Glomerular endothelial cell (primary cell): Measurements from ENCODE around the gene CISD3. TPM values are rescaled to one million over a fixed set of nuclear protein-coding genes. Genes with fewer than 3 reads are reported as not detected.
"Not testable (repeated sequence)": the region's sequence is repeated elsewhere in the genome, so short reads cannot be mapped to it uniquely, and the experiment has no call there.

Source experiments
- DNase-seq: peaks from one replicate; pipeline ENCODE4 v3.0.0-alpha.2; 2011; ENCODE audit warnings: low read depth, low spot score; ENCODE audit errors: extremely low read depth
- total RNA-seq: library from RNA; depleted of rRNA; stranded (reverse); fragments of >200 nt; gene quantifications from 2 replicates; pipeline ENCODE4 v1.2.3, GENCODE V29; 2015

Gene CISD3
- total RNA-seq, 1 donor from 2014 or later, result 6.1 TPM

DNA sequence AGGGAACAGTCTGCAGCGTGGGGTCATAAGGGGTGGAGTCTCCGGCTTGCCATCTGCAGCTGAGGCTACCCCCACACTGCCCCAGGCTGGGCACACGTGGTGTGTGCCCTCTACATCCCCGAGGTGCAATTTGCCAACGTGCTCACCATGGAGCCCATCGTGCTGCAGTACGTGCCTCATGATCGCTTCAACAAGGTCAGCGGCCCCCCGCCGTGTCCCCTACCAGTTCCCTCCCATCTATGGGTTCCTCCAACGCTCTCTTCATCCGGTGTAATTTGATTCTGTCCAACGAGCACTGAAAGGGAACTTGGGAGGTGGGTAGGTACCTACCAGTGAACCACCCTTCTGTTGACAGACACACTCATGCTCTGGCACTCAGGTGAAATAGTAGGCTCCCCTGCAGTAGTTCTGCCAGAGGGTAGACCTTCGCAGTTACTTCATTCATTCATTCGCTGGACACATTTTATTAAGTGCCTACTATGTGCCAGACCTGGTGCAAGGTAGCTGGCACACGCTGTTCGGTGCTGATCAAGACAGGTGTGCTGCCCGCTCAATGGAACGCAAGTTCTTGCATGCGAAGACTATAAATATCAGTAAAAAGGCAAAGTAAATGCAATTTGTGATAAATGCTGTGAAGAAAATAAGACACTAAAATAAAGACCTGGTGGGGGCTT lies 22.3 kb upstream of the CISD3 start:
- no peak for DNase-seq

DNA sequence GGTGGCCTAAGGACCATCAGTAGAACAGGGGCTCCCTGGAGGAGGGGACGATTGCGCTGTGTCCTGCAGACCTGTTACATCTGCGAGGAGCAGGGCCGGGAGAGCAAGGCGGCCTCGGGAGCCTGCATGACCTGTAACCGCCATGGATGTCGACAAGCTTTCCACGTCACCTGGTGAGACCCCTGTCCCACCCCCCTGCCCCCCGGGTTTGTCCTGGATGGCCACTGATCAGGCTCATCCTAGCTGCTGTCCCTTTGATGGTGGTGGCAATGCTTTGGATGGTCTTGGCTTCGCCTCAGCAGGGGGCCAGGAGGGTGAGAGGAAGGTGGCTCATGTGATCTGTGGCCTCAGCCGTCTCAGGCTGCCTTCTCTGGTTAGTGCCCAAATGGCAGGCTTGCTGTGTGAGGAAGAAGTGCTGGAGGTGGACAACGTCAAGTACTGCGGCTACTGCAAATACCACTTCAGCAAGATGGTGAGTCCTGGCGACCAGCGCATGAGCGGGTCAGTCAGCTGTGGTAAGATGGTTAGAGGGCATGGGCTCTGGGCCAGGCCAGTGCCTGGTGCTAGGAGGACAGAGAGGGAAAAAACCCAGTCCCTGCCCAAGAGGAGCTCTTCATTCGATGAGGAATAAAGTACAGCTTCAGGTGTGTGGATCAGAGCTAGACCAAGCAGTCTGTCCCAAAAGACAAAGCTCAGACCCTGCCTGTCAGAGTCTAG lies 20.9 kb upstream of the CISD3 start:
- no peak for DNase-seq

DNA sequence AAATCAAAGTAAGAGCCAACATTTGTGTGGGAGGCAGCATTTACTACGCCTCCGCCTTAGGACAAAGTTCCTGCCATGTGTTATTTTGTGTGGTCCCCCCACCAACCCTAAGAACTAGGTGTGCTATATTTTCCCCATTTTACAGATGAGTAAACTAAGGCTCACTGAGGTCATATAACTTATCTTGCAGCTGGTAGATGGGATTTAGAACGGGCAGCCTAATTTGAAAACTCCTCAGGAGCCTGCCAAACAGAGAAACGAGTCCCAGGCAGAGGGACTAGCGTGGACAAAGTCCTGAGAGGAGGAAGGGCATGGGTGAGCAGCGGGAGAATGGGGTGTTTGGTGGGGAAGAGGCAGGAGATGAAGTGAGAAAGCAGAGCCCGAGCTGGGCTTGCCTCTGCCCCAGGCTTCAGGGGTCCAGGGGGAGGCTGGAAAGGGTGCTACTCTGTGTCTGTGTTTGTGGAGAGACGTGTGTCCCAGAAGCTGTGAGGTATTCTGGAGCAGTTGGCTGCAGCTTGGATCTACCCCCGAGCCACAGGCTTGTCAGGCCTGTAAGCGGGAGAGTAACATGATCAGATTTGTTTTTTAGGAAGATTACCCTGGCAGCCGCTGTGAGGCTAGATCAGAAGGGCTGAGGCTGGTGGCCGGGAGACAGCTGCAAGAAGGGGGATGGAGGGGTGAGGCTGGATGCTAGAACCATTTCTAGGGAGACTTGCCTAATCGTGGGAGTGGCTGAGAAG lies 20.1 kb upstream of the CISD3 start:
- DNase-seq, result no peak

DNA sequence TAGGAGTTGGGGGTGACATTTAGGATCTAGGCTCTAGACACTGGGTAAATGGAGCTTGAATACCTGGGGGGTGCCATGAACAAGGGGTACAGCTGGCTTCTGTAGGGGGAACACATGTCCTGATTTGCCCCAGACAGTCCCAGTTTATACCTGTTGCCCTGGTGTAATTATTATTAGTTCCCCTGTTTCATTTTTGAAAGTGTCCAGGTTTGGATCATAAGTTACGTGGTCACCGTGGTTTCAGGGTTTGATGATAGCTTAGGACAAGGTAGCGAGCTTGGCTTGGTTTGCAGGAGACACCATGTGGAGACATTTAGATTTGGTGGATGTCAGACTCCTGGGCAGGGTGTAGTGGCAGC lies 19.6 kb upstream of the CISD3 start:
- DNase-seq, result no peak

- DNase-seq, result no peak
Observed at GRCh38 chr17:38710985-38711384, 19.2 kb upstream of the CISD3 start.

GRCh38 chr17:38711792-38712571 lies 18.2 kb upstream of the CISD3 start:
- DNase-seq, result no peak

DNA sequence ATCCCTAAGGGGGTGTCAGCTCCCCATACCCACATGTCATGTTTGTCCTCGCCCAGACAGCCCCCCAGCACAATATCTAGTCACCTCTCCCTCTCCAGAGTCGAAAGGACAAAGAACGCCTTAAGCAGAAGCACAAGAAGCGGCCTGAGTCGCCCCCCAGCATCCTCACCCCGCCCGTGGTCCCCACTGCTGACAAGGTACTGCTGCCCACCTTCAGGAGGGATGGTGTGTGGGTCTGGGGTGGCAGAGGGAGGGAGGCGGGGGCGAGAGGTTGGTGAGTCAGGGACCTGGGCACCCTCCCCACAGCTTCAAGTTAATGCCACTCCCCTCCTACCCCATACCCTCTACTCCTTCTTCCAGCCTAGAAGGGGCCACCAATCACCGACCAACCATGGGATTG lies 17.5 kb upstream of the CISD3 start:
- DNase-seq, result no peak

DNA sequence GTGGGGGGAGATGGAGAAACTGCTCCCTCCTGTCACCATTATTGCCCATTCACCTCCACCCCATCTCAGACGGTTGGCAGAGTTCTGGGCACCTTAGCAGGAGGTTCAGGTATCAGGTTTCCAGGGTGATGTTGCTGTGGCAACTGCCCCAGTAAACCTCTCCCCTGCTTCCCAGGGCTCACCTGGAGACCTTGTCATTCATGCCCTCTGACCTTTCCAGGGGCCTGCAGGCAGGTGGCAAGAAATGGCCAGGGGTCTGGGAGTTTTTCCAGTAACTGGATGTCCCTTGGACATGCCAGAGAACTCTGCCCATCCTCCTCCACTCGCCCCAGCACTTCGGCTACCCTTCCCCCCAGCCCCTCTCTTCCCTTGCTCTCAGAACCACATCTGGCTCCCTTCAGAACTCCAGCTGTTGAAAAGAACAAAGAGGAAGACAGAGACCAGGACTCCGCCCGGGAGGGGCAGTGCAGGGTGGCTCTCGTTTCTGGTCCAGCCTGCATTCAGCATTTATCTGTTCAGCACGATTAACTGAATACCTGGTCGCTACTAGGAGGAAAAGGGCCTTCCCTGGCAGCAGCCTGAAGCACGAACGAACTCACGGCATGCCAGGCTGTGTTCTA lies 16.6 kb upstream of the CISD3 start:
- no peak for DNase-seq

- no peak for DNase-seq
Observed at GRCh38 chr17:38715216-38715943, 14.8 kb upstream of the CISD3 start.

DNA sequence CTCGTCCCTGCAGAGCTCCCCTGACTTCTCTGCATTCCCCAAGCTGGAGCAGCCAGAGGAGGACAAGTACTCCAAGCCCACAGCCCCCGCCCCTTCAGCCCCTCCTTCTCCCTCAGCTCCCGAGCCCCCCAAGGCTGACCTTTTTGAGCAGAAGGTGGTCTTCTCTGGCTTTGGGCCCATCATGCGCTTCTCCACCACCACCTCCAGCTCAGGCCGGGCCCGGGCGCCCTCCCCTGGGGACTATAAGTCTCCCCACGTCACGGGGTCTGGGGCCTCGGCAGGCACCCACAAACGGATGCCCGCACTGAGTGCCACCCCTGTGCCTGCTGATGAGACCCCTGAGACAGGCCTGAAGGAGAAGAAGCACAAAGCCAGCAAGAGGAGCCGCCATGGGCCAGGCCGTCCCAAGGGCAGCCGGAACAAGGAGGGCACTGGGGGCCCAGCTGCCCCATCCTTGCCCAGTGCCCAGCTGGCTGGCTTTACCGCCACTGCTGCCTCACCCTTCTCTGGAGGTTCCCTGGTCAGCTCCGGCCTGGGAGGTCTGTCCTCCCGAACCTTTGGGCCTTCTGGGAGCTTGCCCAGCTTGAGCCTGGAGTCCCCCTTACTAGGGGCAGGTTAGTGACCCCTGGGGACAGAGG lies 13.7 kb upstream of the CISD3 start:
- DNase-seq, result no peak

- no peak for DNase-seq
Observed at GRCh38 chr17:38717139-38717745, 12.9 kb upstream of the CISD3 start.

GRCh38 chr17:38719289-38719942 lies 10.7 kb upstream of the CISD3 start:
- no peak for DNase-seq

DNA sequence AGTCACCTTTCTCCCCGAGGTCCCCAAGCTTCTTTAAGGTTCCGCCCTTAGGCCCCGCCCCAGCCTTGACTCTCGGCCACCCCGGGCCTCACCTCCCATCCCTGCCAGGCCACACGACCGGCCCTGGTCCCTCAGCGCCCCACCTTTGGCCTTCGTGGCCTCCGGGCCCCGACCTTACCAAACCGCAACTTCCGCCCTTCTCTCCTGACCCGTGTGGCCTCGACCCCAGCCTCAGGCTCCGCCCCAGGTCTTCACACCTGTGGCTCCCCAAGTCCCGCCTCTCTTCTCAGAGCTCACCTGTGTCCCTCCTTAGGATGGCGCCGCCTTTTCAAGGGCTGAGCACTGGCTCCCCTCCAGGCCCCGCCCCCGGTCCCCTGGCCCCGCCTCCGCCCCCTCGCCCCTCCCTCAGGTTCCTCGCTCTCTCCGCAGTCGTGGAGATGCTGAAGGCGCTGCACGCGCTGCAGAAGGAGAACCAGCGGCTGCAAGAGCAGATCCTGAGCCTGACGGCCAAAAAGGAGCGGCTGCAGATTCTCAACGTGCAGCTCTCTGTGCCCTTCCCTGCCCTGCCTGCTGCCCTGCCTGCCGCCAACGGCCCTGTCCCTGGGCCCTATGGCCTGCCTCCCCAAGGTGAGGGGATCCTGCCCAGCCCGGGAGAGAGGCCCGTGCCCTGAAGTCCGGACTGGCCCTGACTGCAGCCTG lies 10.0 kb upstream of the CISD3 start:
- no peak for DNase-seq

GRCh38 chr17:38720941-38721340 lies 9.2 kb upstream of the CISD3 start:
- DNase-seq, result no peak

DNA sequence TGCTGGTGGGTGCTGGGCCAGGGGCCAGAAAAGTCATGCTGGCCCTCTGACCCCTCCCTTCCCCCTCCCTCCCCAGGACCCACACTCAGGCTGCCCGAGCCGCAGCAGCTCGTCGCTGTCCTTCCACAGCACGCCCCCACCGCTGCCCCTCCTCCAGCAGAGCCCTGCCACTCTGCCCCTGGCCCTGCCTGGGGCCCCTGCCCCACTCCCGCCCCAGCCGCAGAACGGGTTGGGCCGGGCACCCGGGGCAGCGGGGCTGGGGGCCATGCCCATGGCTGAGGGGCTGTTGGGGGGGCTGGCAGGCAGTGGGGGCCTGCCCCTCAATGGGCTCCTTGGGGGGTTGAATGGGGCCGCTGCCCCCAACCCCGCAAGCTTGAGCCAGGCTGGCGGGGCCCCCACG lies 8.3 kb upstream of the CISD3 start:
- DNase-seq, result no peak

- no peak for DNase-seq
Observed at GRCh38 chr17:38724337-38724988, 5.7 kb upstream of the CISD3 start.

DNA sequence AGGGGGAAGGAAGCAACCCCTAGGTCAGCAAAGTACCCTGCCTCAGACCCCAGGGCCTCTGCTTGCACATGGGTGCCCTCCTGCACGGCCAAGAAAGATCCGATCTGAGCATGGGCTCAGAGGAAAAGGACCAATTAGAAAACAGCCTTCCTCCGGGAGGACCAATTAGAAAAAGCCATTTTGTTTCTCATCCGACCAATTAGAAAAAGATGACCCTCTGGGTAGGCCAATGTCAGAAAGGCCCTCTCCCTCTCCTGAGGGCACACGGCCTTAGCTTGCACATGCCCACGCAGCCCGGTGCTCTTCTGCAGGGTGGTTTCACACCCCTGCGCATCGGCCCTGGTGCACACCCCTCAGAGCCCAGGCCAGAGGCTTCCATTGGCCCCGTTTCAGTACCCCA lies 5.1 kb upstream of the CISD3 start:
- DNase-seq, result no peak

- DNase-seq, result not testable (repeated sequence)
Observed at GRCh38 chr17:38726145-38726544, 4.0 kb upstream of the CISD3 start.
